Stimulated activated CD8-positive, alpha-beta memory T cell treated with anti-CD3 and anti-CD28 coated beads, Interleukin-15, amount 100 ng/mL, for 48 hours (primary cell): ENCODE measurements around the gene SULT6B1.
"Not testable (repeated sequence)": the region's sequence is repeated elsewhere in the genome, so short reads cannot be mapped to it uniquely, and the experiment has no call there.

ENCODE experiments used
- DNase-seq, 2 donors: peaks; one replicate each; pipeline ENCODE4 v3.0.0-alpha.2; 2020; ENCODE audit warnings: low read depth in 2 of 2

Gene SULT6B1

GRCh38 chr2:37195862-37196319 is 7.4 kb upstream of the SULT6B1 start:
- not testable (repeated sequence) for DNase-seq

GRCh38 chr2:37192551-37192950 is 4.1 kb upstream of the SULT6B1 start:
- no peak for DNase-seq

GRCh38 chr2:37191747-37192146 is 3.3 kb upstream of the SULT6B1 start:
- DNase-seq = no peak

- DNase-seq = no peak
These were observed 2.8 kb upstream of the SULT6B1 start for GRCh38 chr2:37191253-37191652.

- DNase-seq = no peak
These were observed 1.8 kb upstream of the SULT6B1 start for GRCh38 chr2:37190290-37190689.

- no peak for DNase-seq
These were observed 1.1 kb upstream of the SULT6B1 start for GRCh38 chr2:37189452-37190153.

GRCh38 chr2:37181726-37182684 is 6.5 kb downstream of the SULT6B1 start:
- DNase-seq = no peak

- no peak for DNase-seq
These were observed 7.8 kb downstream of the SULT6B1 start for GRCh38 chr2:37180640-37181039.

GRCh38 chr2:37180006-37180639 is 8.3 kb downstream of the SULT6B1 start:
- no peak for DNase-seq

- DNase-seq = no peak
These were observed 14.7 kb downstream of the SULT6B1 start for GRCh38 chr2:37173741-37174140.

GRCh38 chr2:37171624-37171950 is 16.9 kb downstream of the SULT6B1 start:
- DNase-seq = no peak

GRCh38 chr2:37168217-37168981 is 20.1 kb downstream of the SULT6B1 start:
- no peak for DNase-seq

- DNase-seq = no peak
These were observed 20.8 kb downstream of the SULT6B1 start for GRCh38 chr2:37167636-37168180.

GRCh38 chr2:37164757-37165156 is 23.7 kb downstream of the SULT6B1 start:
- DNase-seq = no peak

- peak; percentile 72 to 73 for DNase-seq
These were observed 31.4 kb downstream of the SULT6B1 start, which contains the start of gene EIF2AK2 for GRCh38 chr2:37156857-37157714. Gene EIF2AK2 (minus strand): TSS chr2:37156980. CDS start chr2:37147806, 9,174 bp downstream.

- DNase-seq = peak in 1 of 2 donors; percentile 13
These were observed 32.2 kb downstream of the SULT6B1 start for GRCh38 chr2:37156071-37156856.

- DNase-seq = no peak
These were observed 33.7 kb downstream of the SULT6B1 start for GRCh38 chr2:37154785-37155184.

- DNase-seq = no peak
These were observed 35.2 kb downstream of the SULT6B1 start for GRCh38 chr2:37153224-37153623.

GRCh38 chr2:37149626-37150322 is 38.7 kb downstream of the SULT6B1 start:
- DNase-seq = no peak
